H9 (cell line): ENCODE data around the gene MRPL39. TPM values are rescaled to one million over a fixed set of nuclear protein-coding genes. Genes with fewer than 3 reads are reported as not detected.
A peak's percentile ranks its signal among the peaks of the same experiment; 100 is the strongest.

ENCODE experiments used
- DNase-seq: peaks from one replicate; pipeline ENCODE4 v3.0.0-alpha.2; 2017
- H2AFZ ChIP-seq: one replicate; pipeline ENCODE4 v1.6.1; 2013; ENCODE audit warnings: mild to moderate bottlenecking, low read length, control low read depth, moderate library complexity
- H2AK5ac ChIP-seq: 2 replicates; pipeline ENCODE4 v1.6.1; 2013; ENCODE audit warnings: low read length, control low read depth, mixed read lengths; ENCODE audit not compliant: insufficient read length
- H2BK120ac ChIP-seq: one replicate; pipeline ENCODE4 v1.6.1; 2013; ENCODE audit warnings: low read depth, mild to moderate bottlenecking, low read length, control low read depth, inconsistent platforms; ENCODE audit not compliant: poor library complexity, severe bottlenecking
- H2BK12ac ChIP-seq: 2 replicates; pipeline ENCODE4 v1.6.1; 2013; ENCODE audit warnings: low read length, control low read depth, mixed read lengths, low read depth; ENCODE audit not compliant: insufficient read length
- H2BK15ac ChIP-seq: 2 replicates; pipeline ENCODE4 v1.6.1; 2013; ENCODE audit warnings: low read depth, low read length, control low read depth
- H2BK20ac ChIP-seq: one replicate; pipeline ENCODE4 v1.6.1; 2013; ENCODE audit warnings: low read depth, mild to moderate bottlenecking, low read length, control low read depth, inconsistent platforms; ENCODE audit not compliant: poor library complexity, severe bottlenecking
- H2BK5ac ChIP-seq: 2 replicates; pipeline ENCODE4 v1.6.1; 2013; ENCODE audit warnings: low read length, control low read depth, mixed read lengths; ENCODE audit not compliant: insufficient read length
- H3K14ac ChIP-seq: 2 replicates; pipeline ENCODE4 v1.6.1; 2013; ENCODE audit warnings: low read length, control low read depth; ENCODE audit not compliant: insufficient read depth
- H3K18ac ChIP-seq: 2 replicates; pipeline ENCODE4 v1.6.1; 2013; ENCODE audit warnings: low read depth, mild to moderate bottlenecking, mixed read lengths, low read length, control low read depth; ENCODE audit not compliant: insufficient read length
- H3K23ac ChIP-seq: 2 replicates; pipeline ENCODE4 v1.6.1; 2013; ENCODE audit warnings: low read length, control low read depth, mixed read lengths, low read depth; ENCODE audit not compliant: insufficient read length
- H3K23me2 ChIP-seq: 2 replicates; pipeline ENCODE4 v1.6.1; 2013; ENCODE audit warnings: low read depth, mild to moderate bottlenecking, mixed read lengths, low read length, control low read depth; ENCODE audit not compliant: insufficient read length, poor library complexity, severe bottlenecking
- H3K27ac ChIP-seq: 2 replicates; pipeline ENCODE4 v1.5.1; 2013; ENCODE audit warnings: low read length, control low read depth, mixed read lengths, low read depth; ENCODE audit not compliant: insufficient read length
- H3K27me3 ChIP-seq: 2 replicates; pipeline ENCODE4 v1.6.1; 2013; ENCODE audit warnings: low read length, control low read depth, inconsistent platforms; ENCODE audit not compliant: insufficient read depth
- H3K4ac ChIP-seq: 2 replicates; pipeline ENCODE4 v1.6.1; 2013; ENCODE audit warnings: low read depth, mild to moderate bottlenecking, control low read depth, inconsistent platforms, low read length, moderate library complexity
- H3K4me1 ChIP-seq: 2 replicates; pipeline ENCODE4 v1.6.1; 2013; ENCODE audit warnings: low read length, control low read depth, inconsistent platforms; ENCODE audit not compliant: insufficient read depth
- H3K4me2 ChIP-seq: 2 replicates; pipeline ENCODE4 v1.6.1; 2013; ENCODE audit warnings: low read length, control low read depth, mixed read lengths; ENCODE audit not compliant: insufficient read length, insufficient read depth
- H3K56ac ChIP-seq: 2 replicates; pipeline ENCODE4 v1.6.1; 2013; ENCODE audit warnings: low read depth, mild to moderate bottlenecking, mixed read lengths, low read length, control low read depth; ENCODE audit not compliant: insufficient read length
- H3K79me1 ChIP-seq: 2 replicates; pipeline ENCODE4 v1.6.1; 2013; ENCODE audit warnings: low read depth, mild to moderate bottlenecking, moderate library complexity, low read length, control low read depth, inconsistent platforms; ENCODE audit not compliant: insufficient read depth, poor library complexity, severe bottlenecking
- H3K79me2 ChIP-seq: 2 replicates; pipeline ENCODE4 v1.6.1; 2013; ENCODE audit warnings: low read length, control low read depth, inconsistent platforms; ENCODE audit not compliant: insufficient read depth
- H3K9ac ChIP-seq: 2 replicates; pipeline ENCODE4 v1.6.1; 2013; ENCODE audit warnings: low read length, control low read depth, mixed read lengths; ENCODE audit not compliant: insufficient read length; ENCODE audit errors: extremely low read depth
- H3K9me3 ChIP-seq: one replicate; pipeline ENCODE4 v1.6.1; 2013; ENCODE audit warnings: low read depth, low read length, inconsistent platforms; ENCODE audit not compliant: control insufficient read depth
- H3T11ph ChIP-seq: one replicate; pipeline ENCODE4 v1.6.1; 2013; ENCODE audit warnings: mild to moderate bottlenecking, low read length, control low read depth, inconsistent platforms
- H4K20me1 ChIP-seq: one replicate; pipeline ENCODE4 v1.6.1; 2013; ENCODE audit not compliant: control insufficient read depth, insufficient read length, insufficient read depth
- H4K5ac ChIP-seq: 2 replicates; pipeline ENCODE4 v1.6.1; 2013; ENCODE audit warnings: low read depth, mild to moderate bottlenecking, mixed read lengths, low read length, control low read depth; ENCODE audit not compliant: insufficient read length
- H4K8ac ChIP-seq: replicated peaks from 2 replicates; pipeline ENCODE4 v1.6.1; 2013; ENCODE audit warnings: low read length, control low read depth, mixed read lengths, low read depth; ENCODE audit not compliant: insufficient read length
- H4K91ac ChIP-seq: 2 replicates; pipeline ENCODE4 v1.6.1; 2013; ENCODE audit warnings: low read depth, mild to moderate bottlenecking, moderate library complexity, mixed read lengths, low read length, control low read depth; ENCODE audit not compliant: insufficient read length
- H3K27ac Mint-ChIP-seq, 3 experiments: 2 replicates in 2 of 3; 3 replicates in 1 of 3; pipeline ENCODE4 v1.8.0; 2020 to 2021; ENCODE audit warnings: mixed read lengths in 3 of 3, mild to moderate bottlenecking in 1 of 3, moderate library complexity in 1 of 3
- H3K27me3 Mint-ChIP-seq: 2 replicates; pipeline ENCODE4 v1.8.0; 2021; ENCODE audit warnings: low read depth, mild to moderate bottlenecking, moderate library complexity, mixed read lengths
- H3K36me3 Mint-ChIP-seq, 3 experiments: 2 replicates in 2 of 3; 3 replicates in 1 of 3; pipeline ENCODE4 v1.8.0; 2020 to 2021; ENCODE audit warnings: low read depth in 3 of 3, mixed read lengths in 3 of 3; ENCODE audit not compliant: insufficient read depth in 1 of 3
- H3K4me1 Mint-ChIP-seq, 2 experiments: 2 replicates each; pipeline ENCODE4 v1.8.0; 2020; ENCODE audit warnings: mixed read lengths in 2 of 2
- H3K4me3 Mint-ChIP-seq, 2 experiments: 2 replicates in 1 of 2; 3 replicates in 1 of 2; pipeline ENCODE4 v1.8.0; 2020 to 2021; ENCODE audit warnings: mild to moderate bottlenecking in 2 of 2, mixed read lengths in 2 of 2, moderate library complexity in 1 of 2
- H3K9me3 Mint-ChIP-seq, 2 experiments: 2 replicates in 1 of 2; 3 replicates in 1 of 2; pipeline ENCODE4 v1.8.0; 2020; ENCODE audit warnings: mild to moderate bottlenecking in 2 of 2, mixed read lengths in 2 of 2, moderate library complexity in 1 of 2
- CTCF ChIP-seq: fragments of 200-600 bp; sonication (generic); conservative IDR thresholded peaks from 3 replicates; pipeline ENCODE4 v1.8.0; 2021; ENCODE audit warnings: antibody characterized with exemption, mild to moderate bottlenecking
- WGBS: extraction: QIAGEN DNeasy Blood & Tissue Kit; methylation state at CpG from one replicate; pipeline ENCODE4 v1.1.7; 2013; ENCODE audit warnings: missing lambda C conversion rate, low lambda C conversion rate, mixed read lengths; ENCODE audit not compliant: insufficient read length; ENCODE audit errors: extremely low coverage; 5-methylcytosine and 5-hydroxymethylcytosine counted together
- total RNA-seq: library from RNA; stranded (reverse); gene quantifications from 2 replicates; pipeline ENCODE4 v1.2.1, GENCODE V29; 2021

MRPL39 gene
- total RNA-seq, 1 experiment from 2014 or later: 58.8 TPM

GRCh38 chr21:25562660-25563059 lies 44.6 kb downstream of the MRPL39 start:
- Histone ChIP-seq H3K9ac (no peak overlapping the region), H3K4ac (no peak overlapping the region), H3K23me2 (peaks cover 9% of the 10 kb centered on the region)

More at GRCh38 chr21:25562660-25563059, 44.6 kb downstream of the MRPL39 start:
- Histone ChIP-seq H2BK12ac (no peak overlapping the region), H2AK5ac (no peak overlapping the region), H3K18ac (no peak overlapping the region), H2BK20ac (no peak overlapping the region), H3K4me1 (no peaks in the 10 kb centered on the region), H3K56ac (no peak overlapping the region), H3K79me1 (no peaks in the 10 kb centered on the region), H3K9me3 (no peaks in the 10 kb centered on the region), H4K8ac (no peak overlapping the region), H2BK5ac (no peak overlapping the region), H4K91ac (no peak overlapping the region), H3K79me2 (no peaks in the 10 kb centered on the region), H3K4me2 (peak overlapping the region; percentile 83), H3T11ph (no peak overlapping the region), H3K27me3 (peaks cover 6% of the 10 kb centered on the region; the same call in 1 of the 2 replicates), H2BK120ac (no peak overlapping the region), H3K27ac (no peak overlapping the region), H2AFZ (no peak overlapping the region), H2BK15ac (no peak overlapping the region), H4K5ac (no peak overlapping the region), H3K23ac (no peak overlapping the region), H4K20me1 (no peaks in the 10 kb centered on the region), H3K14ac (no peak overlapping the region)
- H3K36me3 Mint-ChIP-seq: no peaks in the 10 kb centered on the region; a peak in 1 of 7 replicates
- no peak overlapping the region for H3K27ac Mint-ChIP-seq
- no CpG with 5 or more reads among the region's 10 CpGs for WGBS
- peaks cover 7 to 10% of the 10 kb centered on the region in 2 experiments; a peak in 2 of 4 replicates for H3K4me1 Mint-ChIP-seq
- no peak for DNase-seq
- H3K9me3 Mint-ChIP-seq: no peaks in the 10 kb centered on the region
- H3K27me3 Mint-ChIP-seq: peaks cover 49% of the 10 kb centered on the region
- peak overlapping the region; percentile 74 to 83 for H3K4me3 Mint-ChIP-seq
- no peak for TF ChIP-seq CTCF
